MM.1S (cell line): ENCODE measurements around the gene RNF224.

ENCODE experiments used
- DNase-seq: peaks from one replicate; pipeline ENCODE4 v3.0.0-alpha.2; 2015
- H2AFZ ChIP-seq: fragments of 300-600 bp; sonication (generic); 2 replicates; pipeline ENCODE4 v1.6.0; 2016; ENCODE audit warnings: antibody characterized with exemption, low read length
- H3F3A ChIP-seq: fragments of 300-600 bp; sonication (generic); 2 replicates; pipeline ENCODE4 v1.6.1; 2016; ENCODE audit warnings: mild to moderate bottlenecking, antibody characterized with exemption, low read length, moderate library complexity, mixed read lengths; ENCODE audit not compliant: insufficient read depth
- H3K27ac ChIP-seq: fragments of 300-600 bp; sonication (generic); 2 replicates; pipeline ENCODE4 v1.5.1; 2016; ENCODE audit warnings: mild to moderate bottlenecking, low read length
- H3K27me3 ChIP-seq: fragments of 300-600 bp; sonication (generic); replicated peaks from 2 replicates; pipeline ENCODE4 v1.6.0; 2016; ENCODE audit warnings: low read length; ENCODE audit not compliant: insufficient read depth
- H3K36me3 ChIP-seq: fragments of 300-600 bp; sonication (generic); replicated peaks from 2 replicates; pipeline ENCODE4 v1.6.1; 2016; ENCODE audit warnings: mild to moderate bottlenecking, low read length, mixed read lengths; ENCODE audit not compliant: insufficient read depth
- H3K4me1 ChIP-seq: fragments of 300-600 bp; sonication (generic); 2 replicates; pipeline ENCODE4 v1.6.1; 2016; ENCODE audit warnings: low read length, mixed read lengths
- H3K4me2 ChIP-seq: fragments of 300-600 bp; sonication (generic); 2 replicates; pipeline ENCODE4 v1.6.0; 2016; ENCODE audit warnings: low read depth, low read length
- H3K4me3 ChIP-seq: fragments of 300-600 bp; sonication (generic); 2 replicates; pipeline ENCODE4 v1.5.1; 2016; ENCODE audit warnings: low read length, mixed read lengths
- H3K79me2 ChIP-seq: fragments of 300-600 bp; sonication (generic); 2 replicates; pipeline ENCODE4 v1.6.1; 2016; ENCODE audit warnings: mixed run types, low read length, mixed read lengths
- H3K9ac ChIP-seq: fragments of 300-600 bp; sonication (generic); 2 replicates; pipeline ENCODE4 v1.6.1; 2016; ENCODE audit warnings: low read length, mixed read lengths
- H3K9me2 ChIP-seq: fragments of 300-600 bp; sonication (generic); replicated peaks from 2 replicates; pipeline ENCODE4 v1.6.1; 2016; ENCODE audit warnings: mild to moderate bottlenecking, low read length, mixed read lengths; ENCODE audit not compliant: insufficient read depth
- H3K9me3 ChIP-seq: fragments of 300-600 bp; sonication (generic); replicated peaks from 2 replicates; pipeline ENCODE4 v1.6.1; 2016; ENCODE audit warnings: mild to moderate bottlenecking, low read length, mixed read lengths; ENCODE audit not compliant: insufficient read depth
- H4K20me1 ChIP-seq: fragments of 300-600 bp; sonication (generic); 2 replicates; pipeline ENCODE4 v1.6.1; 2016; ENCODE audit warnings: mild to moderate bottlenecking, low read length, moderate library complexity, mixed read lengths; ENCODE audit not compliant: insufficient read depth
- EZH2 ChIP-seq: fragments of 300-600 bp; sonication (generic); optimal IDR thresholded peaks from 2 replicates; pipeline ENCODE3; 2017; ENCODE audit warnings: low read depth, mild to moderate bottlenecking, antibody characterized with exemption, low read length, mixed read lengths
- EZH2phosphoT487 ChIP-seq: fragments of 300-600 bp; sonication (generic); IDR thresholded peaks from 2 replicates; pipeline ENCODE4 v1.6.1; 2018; ENCODE audit warnings: antibody characterized with exemption, low read length
- TF ChIP-seq, protein P1 (sequence below): fragments of 300-600 bp; sonication (generic); IDR thresholded peaks from 2 replicates; pipeline ENCODE4 v1.5.1; 2016; ENCODE audit warnings: antibody characterized with exemption, low read length, mixed read lengths

RNF224 gene

DNA sequence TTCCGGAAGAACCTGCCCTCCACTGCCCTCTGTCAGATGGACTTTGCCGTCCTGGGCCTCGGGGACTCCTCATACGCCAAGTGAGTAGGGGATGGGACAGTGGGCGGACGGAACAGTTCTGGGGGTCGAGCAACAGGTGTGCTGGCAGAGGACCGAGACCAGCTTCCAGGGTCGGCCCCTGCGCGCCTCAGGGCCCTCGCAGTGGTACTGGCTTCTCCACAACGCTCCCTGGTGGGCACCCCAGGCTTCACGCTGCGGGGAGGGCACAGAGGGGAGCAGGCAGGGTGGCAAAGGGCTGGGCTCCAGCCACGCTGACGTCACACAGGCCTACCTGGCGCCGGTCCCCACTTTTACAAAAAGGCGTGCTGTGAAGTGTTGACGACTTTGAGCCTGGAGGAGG lies 14.8 kb upstream of the RNF224 start:
- Histone ChIP-seq H3K9me2 (no peaks in the 10 kb centered on the region), H4K20me1 (no peaks in the 10 kb centered on the region), H3K4me3 (no peak overlapping the region), H3K4me2 (no peak overlapping the region), H3K79me2 (peaks cover 1% of the 10 kb centered on the region; the same call in 1 of the 2 replicates), H2AFZ (no peak overlapping the region), H3K27ac (no peak overlapping the region), H3K27me3 (no peaks in the 10 kb centered on the region), H3F3A (no peaks in the 10 kb centered on the region), H3K36me3 (no peaks in the 10 kb centered on the region), H3K4me1 (no peaks in the 10 kb centered on the region), H3K9me3 (no peaks in the 10 kb centered on the region), H3K9ac (no peak overlapping the region)
- DNase-seq, result no peak
- TF ChIP-seq EZH2phosphoT487, result no peak
- TF ChIP-seq EZH2, result no peak
- TF ChIP-seq, protein P1, sequence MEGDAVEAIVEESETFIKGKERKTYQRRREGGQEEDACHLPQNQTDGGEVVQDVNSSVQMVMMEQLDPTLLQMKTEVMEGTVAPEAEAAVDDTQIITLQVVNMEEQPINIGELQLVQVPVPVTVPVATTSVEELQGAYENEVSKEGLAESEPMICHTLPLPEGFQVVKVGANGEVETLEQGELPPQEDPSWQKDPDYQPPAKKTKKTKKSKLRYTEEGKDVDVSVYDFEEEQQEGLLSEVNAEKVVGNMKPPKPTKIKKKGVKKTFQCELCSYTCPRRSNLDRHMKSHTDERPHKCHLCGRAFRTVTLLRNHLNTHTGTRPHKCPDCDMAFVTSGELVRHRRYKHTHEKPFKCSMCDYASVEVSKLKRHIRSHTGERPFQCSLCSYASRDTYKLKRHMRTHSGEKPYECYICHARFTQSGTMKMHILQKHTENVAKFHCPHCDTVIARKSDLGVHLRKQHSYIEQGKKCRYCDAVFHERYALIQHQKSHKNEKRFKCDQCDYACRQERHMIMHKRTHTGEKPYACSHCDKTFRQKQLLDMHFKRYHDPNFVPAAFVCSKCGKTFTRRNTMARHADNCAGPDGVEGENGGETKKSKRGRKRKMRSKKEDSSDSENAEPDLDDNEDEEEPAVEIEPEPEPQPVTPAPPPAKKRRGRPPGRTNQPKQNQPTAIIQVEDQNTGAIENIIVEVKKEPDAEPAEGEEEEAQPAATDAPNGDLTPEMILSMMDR, result no peak

DNA sequence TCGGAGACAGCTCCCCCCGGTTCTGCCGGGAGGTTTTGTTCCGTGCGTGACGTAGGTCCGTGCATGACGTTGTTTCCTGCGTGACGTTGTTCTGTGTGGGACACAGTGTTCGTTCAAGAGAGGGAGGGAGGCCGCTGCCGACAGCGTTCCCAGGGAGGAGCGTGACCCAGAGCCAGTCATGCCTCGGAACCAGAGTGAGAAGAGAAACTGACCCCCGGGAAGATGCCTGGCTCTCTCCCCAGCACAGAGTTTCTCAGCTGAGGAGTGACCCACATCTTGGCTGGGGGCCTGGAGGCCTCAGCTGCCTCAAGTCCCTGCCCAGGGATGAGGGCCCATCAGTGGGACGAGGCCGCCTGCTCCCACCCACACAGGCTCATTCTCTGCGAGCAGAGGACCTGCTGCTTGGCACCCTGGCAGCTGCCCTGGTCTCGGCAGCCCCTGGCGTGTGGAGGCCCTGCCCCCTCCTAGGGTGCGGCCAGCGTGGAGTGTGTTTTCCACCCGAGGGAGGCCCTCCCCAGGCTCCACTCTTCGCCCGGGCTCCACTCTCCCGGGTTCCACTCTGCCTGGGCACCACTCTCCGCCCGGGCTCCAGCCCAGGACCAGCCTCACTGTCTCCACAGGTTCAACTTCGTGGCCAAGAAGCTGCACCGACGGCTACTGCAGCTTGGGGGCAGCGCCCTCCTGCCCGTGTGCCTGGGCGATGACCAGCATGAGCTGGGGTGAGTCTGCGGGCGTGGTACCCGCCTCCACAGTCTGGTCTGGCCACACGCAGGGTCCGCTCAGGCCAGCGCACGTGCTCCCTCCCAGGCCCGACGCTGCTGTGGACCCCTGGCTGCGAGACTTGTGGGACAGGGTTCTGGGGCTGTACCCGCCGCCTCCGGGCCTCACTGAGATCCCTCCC lies 13.9 kb upstream of the RNF224 start:
- Histone ChIP-seq H3K79me2 (no peaks in the 10 kb centered on the region), H3F3A (no peaks in the 10 kb centered on the region), H3K4me3 (no peak overlapping the region), H4K20me1 (no peaks in the 10 kb centered on the region), H3K27me3 (no peaks in the 10 kb centered on the region), H3K4me1 (no peaks in the 10 kb centered on the region), H3K9me2 (no peaks in the 10 kb centered on the region), H3K27ac (no peak overlapping the region), H3K9me3 (no peaks in the 10 kb centered on the region), H3K36me3 (no peaks in the 10 kb centered on the region), H2AFZ (no peak overlapping the region), H3K4me2 (no peak overlapping the region), H3K9ac (no peak overlapping the region)
- no peak for TF ChIP-seq EZH2phosphoT487
- no peak for TF ChIP-seq EZH2
- TF ChIP-seq, protein P1, result no peak
- DNase-seq, result no peak

DNA sequence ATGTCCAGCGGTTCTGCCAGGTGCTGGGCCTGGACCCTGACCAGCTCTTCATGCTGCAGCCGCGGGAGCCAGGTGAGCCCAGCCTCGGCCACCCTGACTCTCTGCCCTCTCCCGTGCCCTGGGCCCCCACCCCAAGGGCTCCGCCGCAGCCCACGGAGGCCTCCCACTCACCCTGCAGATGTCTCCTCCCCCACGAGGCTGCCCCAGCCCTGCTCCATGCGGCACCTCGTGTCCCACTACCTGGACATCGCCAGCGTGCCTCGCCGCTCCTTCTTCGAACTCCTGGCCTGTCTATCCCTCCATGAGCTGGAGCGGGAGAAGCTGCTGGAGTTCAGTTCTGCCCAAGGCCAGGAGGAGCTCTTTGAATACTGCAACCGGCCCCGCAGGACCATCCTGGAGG lies 12.7 kb upstream of the RNF224 start:
- no peaks in the 10 kb centered on the region for H3K4me1 ChIP-seq
- TF ChIP-seq EZH2phosphoT487 (no peak), EZH2 (no peak)
- TF ChIP-seq, protein P1, result no peak
- no peaks in the 10 kb centered on the region for H3K9me2 ChIP-seq
- no peak for DNase-seq
- no peaks in the 10 kb centered on the region for H3F3A ChIP-seq
- no peak overlapping the region for H2AFZ ChIP-seq
- no peak overlapping the region for H3K4me3 ChIP-seq
- H3K36me3 ChIP-seq, result no peaks in the 10 kb centered on the region
- H3K79me2 ChIP-seq, result no peaks in the 10 kb centered on the region
- H3K4me2 ChIP-seq, result no peak overlapping the region
- H3K27ac ChIP-seq, result no peak overlapping the region
- H4K20me1 ChIP-seq, result no peaks in the 10 kb centered on the region
- no peaks in the 10 kb centered on the region for H3K9me3 ChIP-seq
- H3K27me3 ChIP-seq, result no peaks in the 10 kb centered on the region
- H3K9ac ChIP-seq, result no peak overlapping the region
